Astrocyte (in vitro differentiated cells and primary cell): Measurements from ENCODE around the gene CNTNAP2. TPM values are rescaled to one million over a fixed set of nuclear protein-coding genes. Genes with fewer than 3 reads are reported as not detected.

Experiments used
- DNase-seq: peaks from one replicate; pipeline ENCODE4 v3.0.0-alpha.2; 2010; ENCODE audit warnings: low read depth
- FAIRE-seq: peaks from 2 replicates; lab custom pipeline; 2011; peaks lifted over from hg19 to GRCh38; lab: Jason Lieb, UNC
- H2AFZ ChIP-seq: 2 replicates; pipeline ENCODE4 v1.6.0; 2012; ENCODE audit warnings: low read depth, low read length, inconsistent platforms
- H3K27ac ChIP-seq: 2 replicates; pipeline ENCODE4 v1.5.1; 2011; ENCODE audit warnings: low read depth, low read length, inconsistent platforms
- H3K27me3 ChIP-seq: 2 replicates; pipeline ENCODE4 v1.6.0; 2011; ENCODE audit warnings: low read length, inconsistent platforms; ENCODE audit not compliant: insufficient read depth
- H3K36me3 ChIP-seq: 2 replicates; pipeline ENCODE4 v1.5.1; 2011; ENCODE audit warnings: low read length, inconsistent platforms; ENCODE audit not compliant: insufficient read depth
- H3K4me1 ChIP-seq: 2 replicates; pipeline ENCODE4 v1.5.1; 2011; ENCODE audit warnings: low read length, inconsistent platforms; ENCODE audit not compliant: insufficient read depth
- H3K4me2 ChIP-seq: 2 replicates; pipeline ENCODE4 v1.6.0; 2012; ENCODE audit warnings: low read length, inconsistent platforms
- H3K4me3 ChIP-seq: 2 replicates; pipeline ENCODE4 v1.5.1; 2011; ENCODE audit warnings: low read depth, mild to moderate bottlenecking, low read length, inconsistent platforms; ENCODE audit not compliant: insufficient read depth
- H3K79me2 ChIP-seq: 2 replicates; pipeline ENCODE4 v1.6.0; 2012; ENCODE audit warnings: mild to moderate bottlenecking, low read length, inconsistent platforms; ENCODE audit not compliant: insufficient read depth
- H3K9ac ChIP-seq: 2 replicates; pipeline ENCODE4 v1.6.0; 2012; ENCODE audit warnings: mild to moderate bottlenecking, low read length, inconsistent platforms
- H3K9me3 ChIP-seq: 2 replicates; pipeline ENCODE4 v1.5.1; 2012; ENCODE audit warnings: low read depth, mild to moderate bottlenecking, low read length, inconsistent platforms; ENCODE audit not compliant: insufficient read depth
- H4K20me1 ChIP-seq: 2 replicates; pipeline ENCODE4 v1.6.0; 2012; ENCODE audit warnings: low read length, inconsistent platforms; ENCODE audit not compliant: insufficient read depth
- H3K27ac Mint-ChIP-seq: one replicate; pipeline ENCODE4 v1.8.0; 2021; ENCODE audit warnings: mild to moderate bottlenecking, mixed read lengths; ENCODE audit not compliant: unreplicated experiment
- H3K27me3 Mint-ChIP-seq: one replicate; pipeline ENCODE4 v1.8.0; 2021; ENCODE audit warnings: low read depth, mixed read lengths; ENCODE audit not compliant: unreplicated experiment
- H3K36me3 Mint-ChIP-seq: one replicate; pipeline ENCODE4 v1.8.0; 2021; ENCODE audit warnings: low read depth, mixed read lengths; ENCODE audit not compliant: unreplicated experiment
- H3K4me1 Mint-ChIP-seq: one replicate; pipeline ENCODE4 v1.8.0; 2021; ENCODE audit warnings: low read depth, mixed read lengths; ENCODE audit not compliant: unreplicated experiment
- H3K4me3 Mint-ChIP-seq: one replicate; pipeline ENCODE4 v1.8.0; 2021; ENCODE audit warnings: mild to moderate bottlenecking, moderate library complexity, mixed read lengths; ENCODE audit not compliant: unreplicated experiment
- H3K9me3 Mint-ChIP-seq: one replicate; pipeline ENCODE4 v1.8.0; 2021; ENCODE audit warnings: mild to moderate bottlenecking, mixed read lengths; ENCODE audit not compliant: unreplicated experiment
- EZH2 ChIP-seq: IDR thresholded peaks from 2 replicates; pipeline ENCODE4 v1.6.1; 2012; ENCODE audit warnings: mild to moderate bottlenecking, low read length, inconsistent platforms; ENCODE audit not compliant: insufficient read depth
- total RNA-seq: library from RNA; stranded (reverse); gene quantifications from 2 replicates; pipeline ENCODE4 v1.2.1, GENCODE V29; 2021
- TF ChIP-seq, protein P1 (sequence below): IDR thresholded peaks from 2 replicates; pipeline ENCODE4 v1.5.1; 2011; ENCODE audit warnings: low read depth, mild to moderate bottlenecking, inconsistent platforms, low read length, moderate library complexity; ENCODE audit not compliant: insufficient read depth

CNTNAP2 gene
- total RNA-seq, 1 donor from 2014 or later = 20.0 TPM

DNA sequence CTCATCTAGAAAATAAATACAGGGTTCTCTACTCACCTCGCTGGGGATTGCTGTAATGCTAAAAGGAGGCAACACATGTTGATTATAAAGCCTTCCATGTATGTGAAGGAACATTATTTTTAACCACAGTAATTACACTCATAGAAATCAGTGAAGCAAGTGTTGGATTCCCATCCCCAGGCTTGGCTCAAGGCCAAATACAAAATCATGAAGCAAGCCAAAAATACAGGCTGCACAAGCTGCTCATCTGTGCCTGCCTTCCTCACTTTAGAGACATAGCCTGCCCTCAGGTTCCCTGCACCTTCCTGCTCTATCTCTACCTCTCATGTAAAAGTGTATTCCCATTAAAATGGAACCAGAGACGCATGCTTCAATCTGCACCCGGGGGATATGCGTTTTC lies 1396.8 kb downstream of the CNTNAP2 start:
- no peak overlapping the region for H3K27ac ChIP-seq
- H3K9me3 ChIP-seq = no peaks in the 10 kb centered on the region
- DNase-seq = no peak
- H4K20me1 ChIP-seq = no peaks in the 10 kb centered on the region
- no peak overlapping the region for H3K4me2 ChIP-seq
- H3K4me1 ChIP-seq = peaks cover 7% of the 10 kb centered on the region
- Mint-ChIP-seq H3K36me3 (no peaks in the 10 kb centered on the region), H3K27me3 (no peaks in the 10 kb centered on the region), H3K9me3 (no peaks in the 10 kb centered on the region), H3K4me3 (no peak overlapping the region), H3K4me1 (peaks cover 8% of the 10 kb centered on the region), H3K27ac (no peak overlapping the region)
- FAIRE-seq = no peak
- no peak overlapping the region for H3K4me3 ChIP-seq
- TF ChIP-seq EZH2 = no peak
- TF ChIP-seq, protein P1, sequence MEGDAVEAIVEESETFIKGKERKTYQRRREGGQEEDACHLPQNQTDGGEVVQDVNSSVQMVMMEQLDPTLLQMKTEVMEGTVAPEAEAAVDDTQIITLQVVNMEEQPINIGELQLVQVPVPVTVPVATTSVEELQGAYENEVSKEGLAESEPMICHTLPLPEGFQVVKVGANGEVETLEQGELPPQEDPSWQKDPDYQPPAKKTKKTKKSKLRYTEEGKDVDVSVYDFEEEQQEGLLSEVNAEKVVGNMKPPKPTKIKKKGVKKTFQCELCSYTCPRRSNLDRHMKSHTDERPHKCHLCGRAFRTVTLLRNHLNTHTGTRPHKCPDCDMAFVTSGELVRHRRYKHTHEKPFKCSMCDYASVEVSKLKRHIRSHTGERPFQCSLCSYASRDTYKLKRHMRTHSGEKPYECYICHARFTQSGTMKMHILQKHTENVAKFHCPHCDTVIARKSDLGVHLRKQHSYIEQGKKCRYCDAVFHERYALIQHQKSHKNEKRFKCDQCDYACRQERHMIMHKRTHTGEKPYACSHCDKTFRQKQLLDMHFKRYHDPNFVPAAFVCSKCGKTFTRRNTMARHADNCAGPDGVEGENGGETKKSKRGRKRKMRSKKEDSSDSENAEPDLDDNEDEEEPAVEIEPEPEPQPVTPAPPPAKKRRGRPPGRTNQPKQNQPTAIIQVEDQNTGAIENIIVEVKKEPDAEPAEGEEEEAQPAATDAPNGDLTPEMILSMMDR = no peak
- no peaks in the 10 kb centered on the region for H3K27me3 ChIP-seq
- H3K9ac ChIP-seq = no peak overlapping the region
- no peak overlapping the region for H2AFZ ChIP-seq
- no peaks in the 10 kb centered on the region for H3K36me3 ChIP-seq
- H3K79me2 ChIP-seq = no peaks in the 10 kb centered on the region

DNA sequence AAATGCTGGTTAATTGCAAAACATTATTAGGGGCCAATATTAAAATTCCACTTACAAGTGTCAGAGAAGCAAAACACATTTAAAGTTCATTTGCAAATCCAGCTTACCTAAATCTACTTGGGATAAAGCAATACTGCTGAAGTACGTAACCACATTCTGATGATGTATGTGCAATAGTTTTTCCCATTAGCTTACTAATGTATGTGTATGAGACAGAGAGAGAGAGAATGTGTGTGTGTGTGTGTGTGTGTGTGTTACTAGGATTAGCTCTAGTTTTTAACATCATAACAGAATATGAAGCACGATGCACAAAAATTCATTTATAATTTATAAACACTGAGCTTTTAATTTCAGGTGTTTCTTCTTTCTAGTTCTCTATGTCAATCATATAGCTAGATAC lies 1399.8 kb downstream of the CNTNAP2 start:
- Histone ChIP-seq H3K36me3 (no peaks in the 10 kb centered on the region), H3K27ac (no peak overlapping the region), H3K9me3 (no peaks in the 10 kb centered on the region), H3K27me3 (no peaks in the 10 kb centered on the region), H4K20me1 (no peaks in the 10 kb centered on the region), H3K4me2 (no peak overlapping the region), H3K9ac (no peak overlapping the region), H3K4me3 (no peak overlapping the region), H2AFZ (no peak overlapping the region), H3K79me2 (no peaks in the 10 kb centered on the region), H3K4me1 (no peaks in the 10 kb centered on the region)
- FAIRE-seq (no peak), DNase-seq (no peak)
- H3K4me1 Mint-ChIP-seq = peaks cover 5% of the 10 kb centered on the region
- no peak for TF ChIP-seq EZH2
- TF ChIP-seq, protein P1 = no peak
- no peak overlapping the region for H3K27ac Mint-ChIP-seq
- no peaks in the 10 kb centered on the region for H3K9me3 Mint-ChIP-seq
- no peaks in the 10 kb centered on the region for H3K36me3 Mint-ChIP-seq
- no peak overlapping the region for H3K4me3 Mint-ChIP-seq
- H3K27me3 Mint-ChIP-seq = no peaks in the 10 kb centered on the region

- Mint-ChIP-seq H3K36me3 (no peaks in the 10 kb centered on the region), H3K27ac (peak overlapping the region; percentile 37), H3K4me3 (no peak overlapping the region), H3K4me1 (peaks cover 5% of the 10 kb centered on the region), H3K9me3 (no peaks in the 10 kb centered on the region), H3K27me3 (no peaks in the 10 kb centered on the region)
- no peaks in the 10 kb centered on the region for H3K79me2 ChIP-seq
- H3K4me3 ChIP-seq = no peak overlapping the region
- H3K9me3 ChIP-seq = no peaks in the 10 kb centered on the region
- no peak overlapping the region for H3K4me2 ChIP-seq
- H3K9ac ChIP-seq = no peak overlapping the region
- DNase-seq = no peak
- H3K27me3 ChIP-seq = no peaks in the 10 kb centered on the region
- H3K27ac ChIP-seq = no peak overlapping the region
- no peak for FAIRE-seq
- no peak overlapping the region for H2AFZ ChIP-seq
- no peaks in the 10 kb centered on the region for H4K20me1 ChIP-seq
- TF ChIP-seq EZH2 = no peak
- TF ChIP-seq, protein P1 = no peak
- no peaks in the 10 kb centered on the region for H3K4me1 ChIP-seq
- no peaks in the 10 kb centered on the region for H3K36me3 ChIP-seq
Observed at GRCh38 chr7:147519062-147519461, 1402.5 kb downstream of the CNTNAP2 start.
